ENCODE results near the gene MRPL32. TPM values are rescaled to one million over a fixed set of nuclear protein-coding genes. Genes with fewer than 3 reads are reported as not detected.

The MRPL32 gene
- total RNA-seq, 1 experiment from 2014 or later: 101 TPM

DNA sequence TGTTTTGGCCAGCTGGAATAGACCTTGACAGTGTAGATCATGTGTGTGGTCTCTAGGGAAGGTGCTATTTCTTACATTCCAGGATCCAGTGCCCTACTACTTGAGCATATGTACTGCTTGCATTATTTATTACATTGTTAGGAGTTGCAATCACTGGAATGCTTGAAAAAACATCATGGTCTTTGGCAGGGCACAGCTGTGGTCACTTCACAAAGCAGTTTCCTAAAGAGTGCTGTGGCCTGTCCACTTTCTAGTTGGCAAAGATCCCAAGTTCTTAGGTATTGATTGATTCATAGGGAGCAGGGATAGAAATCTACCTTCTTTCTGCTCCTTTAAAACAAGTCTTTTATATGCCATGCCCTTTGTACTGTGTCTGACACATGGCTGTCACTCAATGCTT is 24.9 kb upstream of the MRPL32 start:
- no peak overlapping the region for H3K14ac ChIP-seq (ENCODE audit: insufficient read depth, low read length)
- TF ChIP-seq, protein P1, sequence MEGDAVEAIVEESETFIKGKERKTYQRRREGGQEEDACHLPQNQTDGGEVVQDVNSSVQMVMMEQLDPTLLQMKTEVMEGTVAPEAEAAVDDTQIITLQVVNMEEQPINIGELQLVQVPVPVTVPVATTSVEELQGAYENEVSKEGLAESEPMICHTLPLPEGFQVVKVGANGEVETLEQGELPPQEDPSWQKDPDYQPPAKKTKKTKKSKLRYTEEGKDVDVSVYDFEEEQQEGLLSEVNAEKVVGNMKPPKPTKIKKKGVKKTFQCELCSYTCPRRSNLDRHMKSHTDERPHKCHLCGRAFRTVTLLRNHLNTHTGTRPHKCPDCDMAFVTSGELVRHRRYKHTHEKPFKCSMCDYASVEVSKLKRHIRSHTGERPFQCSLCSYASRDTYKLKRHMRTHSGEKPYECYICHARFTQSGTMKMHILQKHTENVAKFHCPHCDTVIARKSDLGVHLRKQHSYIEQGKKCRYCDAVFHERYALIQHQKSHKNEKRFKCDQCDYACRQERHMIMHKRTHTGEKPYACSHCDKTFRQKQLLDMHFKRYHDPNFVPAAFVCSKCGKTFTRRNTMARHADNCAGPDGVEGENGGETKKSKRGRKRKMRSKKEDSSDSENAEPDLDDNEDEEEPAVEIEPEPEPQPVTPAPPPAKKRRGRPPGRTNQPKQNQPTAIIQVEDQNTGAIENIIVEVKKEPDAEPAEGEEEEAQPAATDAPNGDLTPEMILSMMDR (conservative IDR thresholded peaks at IDR 0.05): no peak
- H3K27me3 Mint-ChIP-seq (ENCODE audit: low read depth): no peaks in the 10 kb centered on the region

More for the DNA sequence above, 24.9 kb upstream of the MRPL32 start:
- Histone ChIP-seq H2BK120ac (ENCODE audit: low read depth, low read length, poor library complexity, severe bottlenecking) (no peak overlapping the region), H3K56ac (ENCODE audit: insufficient read length, low read depth, low read length) (no peak overlapping the region), H3K79me2 (ENCODE audit: insufficient read depth, low read length) (peaks cover 3% of the 10 kb centered on the region; the same call in 1 of the 2 replicates), H2BK12ac (ENCODE audit: insufficient read length, low read depth, low read length) (no peak overlapping the region), H4K20me1 (ENCODE audit: control insufficient read depth, insufficient read depth, insufficient read length) (no peaks in the 10 kb centered on the region), H3K79me1 (ENCODE audit: insufficient read depth, low read depth, low read length, poor library complexity, severe bottlenecking) (no peaks in the 10 kb centered on the region), H3K27ac (ENCODE audit: insufficient read length, low read depth, low read length) (no peak overlapping the region), H3K9me3 (ENCODE audit: control insufficient read depth, low read depth, low read length) (no peaks in the 10 kb centered on the region), H3K23me2 (ENCODE audit: insufficient read length, low read depth, low read length, poor library complexity, severe bottlenecking) (peaks cover 9% of the 10 kb centered on the region), H2AFZ (ENCODE audit: low read length) (no peak overlapping the region), H3T11ph (ENCODE audit: low read length) (no peak overlapping the region), H3K4me1 (ENCODE audit: insufficient read depth, low read length) (peaks cover 8% of the 10 kb centered on the region), H3K18ac (ENCODE audit: insufficient read length, low read depth, low read length) (no peak overlapping the region), H2BK5ac (ENCODE audit: insufficient read length, low read length) (no peak overlapping the region), H3K23ac (ENCODE audit: insufficient read length, low read depth, low read length) (no peak overlapping the region), H2AK5ac (ENCODE audit: insufficient read length, low read length) (no peak overlapping the region), H4K5ac (ENCODE audit: insufficient read length, low read depth, low read length) (no peak overlapping the region), H2BK15ac (ENCODE audit: low read depth, low read length) (no peak overlapping the region), H4K8ac (replicated peaks; ENCODE audit: insufficient read length, low read depth, low read length) (no peak overlapping the region), H3K4me2 (ENCODE audit: insufficient read depth, insufficient read length, low read length) (no peak overlapping the region), H3K27me3 (ENCODE audit: insufficient read depth, low read length) (no peaks in the 10 kb centered on the region), H2BK20ac (ENCODE audit: low read depth, low read length, poor library complexity, severe bottlenecking) (no peak overlapping the region), H3K9ac (ENCODE audit: extremely low read depth, insufficient read length, low read length) (no peak overlapping the region), H3K4ac (ENCODE audit: low read depth, low read length) (no peak overlapping the region), H4K91ac (ENCODE audit: insufficient read length, low read depth, low read length) (no peak overlapping the region)
- H3K9me3 Mint-ChIP-seq: no peaks in the 10 kb centered on the region
- peaks cover 2 to 12% (median 11%) of the 10 kb centered on the region in 3 experiments; a peak in 5 of 7 replicates for H3K36me3 Mint-ChIP-seq (ENCODE audit: insufficient read depth in 1 of 3, low read depth in 3 of 3)
- peaks cover 20 to 25% of the 10 kb centered on the region in 2 experiments for H3K4me1 Mint-ChIP-seq
- no peak overlapping the region for H3K4me3 Mint-ChIP-seq
- no peak for DNase-seq
- H3K27ac Mint-ChIP-seq: no peak overlapping the region

Measured in H9 (cell line).